ENCODE results near the gene SLC39A9.
"Not testable (repeated sequence)": the region's sequence is repeated elsewhere in the genome, so short reads cannot be mapped to it uniquely, and the experiment has no call there.

The SLC39A9 gene

GRCh38 chr14:69366761-69367160 lies 31.7 kb upstream of the SLC39A9 start:
- DNase-seq (ENCODE audit: extremely low read depth in 1 of 2, low read depth in 1 of 2) = no peak

GRCh38 chr14:69368381-69368780 lies 30.1 kb upstream of the SLC39A9 start:
- DNase-seq (ENCODE audit: extremely low read depth in 1 of 2, low read depth in 1 of 2) = no peak

- no peak for DNase-seq (ENCODE audit: extremely low read depth in 1 of 2, low read depth in 1 of 2)
These were observed 28.4 kb upstream of the SLC39A9 start for GRCh38 chr14:69370061-69370460.

DNA sequence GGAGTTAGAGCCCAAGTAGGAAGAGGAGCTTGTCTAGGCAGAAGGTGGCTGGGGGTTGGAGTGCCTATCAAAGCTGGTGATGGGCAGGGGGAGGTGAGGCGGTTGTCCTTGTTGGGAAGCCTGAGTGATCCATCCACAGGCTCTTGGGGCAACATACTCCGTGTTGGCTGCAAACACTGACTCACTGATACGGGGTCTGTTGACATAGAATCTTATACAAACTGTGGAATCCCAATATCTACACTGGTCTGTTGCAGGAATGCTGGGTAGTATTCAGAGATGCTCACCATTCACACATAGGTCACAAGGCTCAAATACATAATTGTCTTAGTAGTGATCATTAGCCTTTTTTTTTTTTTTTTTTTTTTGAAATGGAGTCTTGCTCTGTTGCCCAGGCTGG lies 26.3 kb upstream of the SLC39A9 start:
- no peak for DNase-seq (ENCODE audit: extremely low read depth in 1 of 2, low read depth in 1 of 2)

GRCh38 chr14:69373104-69373503 lies 25.4 kb upstream of the SLC39A9 start:
- no peak for DNase-seq (ENCODE audit: extremely low read depth in 1 of 2, low read depth in 1 of 2)

GRCh38 chr14:69374235-69374634 lies 24.3 kb upstream of the SLC39A9 start:
- DNase-seq (ENCODE audit: extremely low read depth in 1 of 2, low read depth in 1 of 2) = no peak

GRCh38 chr14:69375182-69375581 lies 23.3 kb upstream of the SLC39A9 start:
- no peak for DNase-seq (ENCODE audit: extremely low read depth in 1 of 2, low read depth in 1 of 2)

DNA sequence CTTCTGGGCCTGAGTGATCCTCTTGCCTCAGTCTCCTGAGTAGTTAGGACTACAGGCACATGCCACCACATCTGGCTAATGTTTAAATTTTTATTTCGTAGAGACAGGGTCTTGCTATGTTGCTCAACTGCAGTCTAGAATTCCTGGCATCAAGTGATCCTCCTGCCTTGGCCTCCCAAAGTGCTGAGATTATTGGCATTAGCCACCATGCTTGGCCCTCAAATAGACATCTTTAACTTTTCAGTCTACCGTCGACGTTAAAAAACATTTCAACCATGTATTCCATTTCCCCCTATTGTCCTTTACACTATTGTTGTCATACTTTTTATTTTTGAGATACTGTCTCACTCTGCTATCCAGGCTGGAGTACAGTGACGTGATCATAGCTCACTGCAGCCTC lies 22.8 kb upstream of the SLC39A9 start:
- DNase-seq (ENCODE audit: extremely low read depth in 1 of 2, low read depth in 1 of 2) = no peak

DNA sequence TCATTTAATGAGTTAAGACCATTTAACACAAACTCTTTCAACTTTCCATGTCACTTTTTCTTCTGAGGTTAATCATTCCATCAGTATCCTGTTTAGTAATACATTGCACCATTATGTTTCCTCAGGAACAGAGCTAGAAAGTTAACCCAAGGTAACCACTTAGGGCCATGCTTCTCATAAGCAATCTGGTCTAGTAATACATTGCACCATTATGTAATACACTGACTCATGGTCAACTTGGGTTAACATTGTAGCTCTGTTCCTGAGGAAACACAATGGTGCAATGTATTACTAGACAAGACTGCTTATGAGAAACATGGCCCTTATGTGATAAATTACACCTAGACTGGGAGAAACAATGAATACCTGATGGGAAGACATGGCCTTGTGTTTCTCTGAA lies 22.1 kb upstream of the SLC39A9 start:
- no peak for DNase-seq (ENCODE audit: extremely low read depth in 1 of 2, low read depth in 1 of 2)

DNA sequence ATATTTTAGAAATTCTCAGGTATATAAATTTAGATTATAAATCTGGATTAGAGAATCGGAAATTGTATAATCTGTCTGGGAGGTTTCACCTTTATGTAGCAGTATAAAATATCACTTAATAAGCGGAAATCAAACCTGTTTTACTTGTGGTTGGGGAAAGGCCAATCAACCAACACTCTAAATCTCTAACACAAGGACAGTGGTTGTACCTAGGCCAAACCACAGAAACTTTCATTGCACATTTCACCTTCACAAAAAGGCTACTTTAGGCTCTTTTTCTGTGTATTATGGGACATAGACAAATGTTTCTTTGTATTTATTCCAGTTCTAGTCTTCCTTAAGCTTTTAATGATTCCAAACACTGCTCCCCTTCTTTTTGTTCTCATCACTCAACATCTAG lies 20.2 kb upstream of the SLC39A9 start:
- DNase-seq (ENCODE audit: extremely low read depth in 1 of 2, low read depth in 1 of 2) = no peak

GRCh38 chr14:69387311-69387710 lies 11.2 kb upstream of the SLC39A9 start:
- no peak for DNase-seq (ENCODE audit: extremely low read depth in 1 of 2, low read depth in 1 of 2)

DNA sequence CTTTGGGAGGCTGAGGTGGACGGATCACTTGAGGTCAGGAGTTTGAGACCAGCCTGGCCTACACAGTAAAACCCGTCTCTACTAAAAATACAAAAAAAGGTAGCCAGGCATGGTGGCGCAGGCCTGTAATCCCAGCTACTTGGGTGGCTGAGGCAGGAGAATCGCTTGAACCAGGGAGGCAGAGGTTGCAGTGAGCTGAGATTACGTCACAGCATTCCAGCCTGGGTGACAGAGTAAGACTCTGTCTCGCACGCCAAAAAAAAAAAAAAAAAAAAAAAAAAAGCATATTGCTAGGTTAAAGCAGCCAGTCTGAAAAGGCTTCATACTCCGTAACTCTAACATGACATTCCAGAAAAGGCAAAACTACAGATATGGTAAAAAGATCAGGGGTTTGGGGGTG lies 7.1 kb upstream of the SLC39A9 start:
- DNase-seq (ENCODE audit: extremely low read depth in 1 of 2, low read depth in 1 of 2) = not testable (repeated sequence)

- no peak for DNase-seq (ENCODE audit: extremely low read depth in 1 of 2, low read depth in 1 of 2)
These were observed 6.0 kb upstream of the SLC39A9 start for GRCh38 chr14:69392481-69392880.

DNA sequence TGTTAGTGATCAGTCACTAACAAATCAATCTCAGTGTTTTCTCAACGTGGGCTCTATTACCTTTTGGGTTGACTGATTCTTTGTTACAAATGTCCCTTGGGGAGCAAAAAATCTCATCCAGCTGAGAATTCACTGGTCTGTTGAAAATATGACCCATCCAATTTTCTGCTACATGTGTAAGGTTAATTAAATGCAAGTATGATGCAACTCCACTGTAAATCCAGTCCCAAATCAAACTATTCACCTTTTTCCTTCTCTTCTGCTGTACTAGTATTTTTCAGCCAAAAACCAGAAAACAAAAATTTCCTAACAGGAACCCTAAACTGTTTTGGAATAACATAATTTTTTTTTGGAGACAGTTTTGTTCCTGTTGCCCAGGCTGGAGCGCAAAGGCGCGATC lies 2.6 kb upstream of the SLC39A9 start:
- no peak for DNase-seq (ENCODE audit: extremely low read depth in 1 of 2, low read depth in 1 of 2)

- peak in 1 of 2 donors; percentile 44 for DNase-seq (ENCODE audit: extremely low read depth in 1 of 2, low read depth in 1 of 2)
These were observed 322 bp downstream of the SLC39A9 start for GRCh38 chr14:69398818-69399210.

- DNase-seq (ENCODE audit: extremely low read depth in 1 of 2, low read depth in 1 of 2) = no peak
These were observed 1.3 kb downstream of the SLC39A9 start for GRCh38 chr14:69399750-69400149.

GRCh38 chr14:69400154-69400553 lies 1.7 kb downstream of the SLC39A9 start:
- DNase-seq (ENCODE audit: extremely low read depth in 1 of 2, low read depth in 1 of 2) = no peak

DNA sequence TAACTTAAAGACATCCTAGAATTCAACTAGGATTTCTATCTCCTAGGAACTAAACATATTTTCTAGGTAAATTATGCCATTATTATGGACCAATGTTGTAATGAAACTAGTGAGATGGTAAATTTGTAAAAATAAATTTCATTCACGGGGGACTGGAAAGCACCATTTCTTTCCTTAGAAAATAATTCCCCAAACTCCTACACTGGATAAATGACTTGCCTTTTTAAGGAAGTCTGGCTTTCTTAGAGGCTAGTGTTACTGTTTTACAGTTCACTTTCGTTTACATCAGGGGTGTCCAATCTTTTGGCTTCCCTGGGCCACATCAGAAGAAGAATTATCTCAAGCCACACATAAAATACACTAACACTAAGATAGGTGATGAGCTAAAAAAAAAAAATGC lies 3.3 kb downstream of the SLC39A9 start:
- DNase-seq (ENCODE audit: extremely low read depth in 1 of 2, low read depth in 1 of 2) = no peak

GRCh38 chr14:69404478-69404877 lies 6.0 kb downstream of the SLC39A9 start:
- no peak for DNase-seq (ENCODE audit: extremely low read depth in 1 of 2, low read depth in 1 of 2)

DNA sequence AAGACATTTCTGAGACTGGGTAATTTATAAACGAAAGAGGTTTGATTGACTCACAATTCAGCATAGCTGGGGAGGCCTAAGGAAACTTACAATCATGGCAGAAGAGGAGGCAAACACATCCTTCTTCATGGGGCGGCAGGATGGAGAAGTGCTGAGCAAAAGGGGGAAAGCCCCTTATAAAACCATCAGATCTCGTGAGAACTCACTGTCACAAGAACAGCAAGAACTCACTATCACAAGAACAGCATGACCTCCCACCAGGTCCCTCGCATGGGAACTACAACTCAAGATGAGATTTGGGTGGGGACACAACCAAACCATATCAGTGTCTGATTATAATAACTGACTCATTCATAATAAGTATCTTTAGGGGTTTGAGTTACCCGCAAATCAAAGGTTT lies 6.4 kb downstream of the SLC39A9 start:
- no peak for DNase-seq (ENCODE audit: extremely low read depth in 1 of 2, low read depth in 1 of 2)

DNA sequence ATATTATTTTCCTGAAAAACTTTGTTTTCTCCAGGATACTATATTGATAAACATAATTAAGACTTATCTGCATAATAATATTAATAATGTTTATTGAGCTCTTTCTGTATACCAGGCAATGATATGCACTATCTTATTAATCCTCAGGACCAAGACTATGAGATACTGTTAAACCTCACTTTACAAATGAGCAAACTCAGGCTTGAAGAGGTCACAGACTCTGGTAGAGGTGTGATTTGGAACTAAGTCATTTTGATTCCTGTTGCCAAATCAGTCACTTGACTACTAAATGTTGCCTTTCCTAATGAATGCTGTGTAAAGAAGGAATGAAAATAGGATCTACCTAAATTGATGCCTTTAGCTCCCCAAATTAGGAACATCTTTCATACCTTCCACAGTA lies 7.3 kb downstream of the SLC39A9 start:
- DNase-seq (ENCODE audit: extremely low read depth in 1 of 2, low read depth in 1 of 2) = no peak

GRCh38 chr14:69408331-69408960 lies 10.0 kb downstream of the SLC39A9 start:
- DNase-seq (ENCODE audit: extremely low read depth in 1 of 2, low read depth in 1 of 2) = no peak

DNA sequence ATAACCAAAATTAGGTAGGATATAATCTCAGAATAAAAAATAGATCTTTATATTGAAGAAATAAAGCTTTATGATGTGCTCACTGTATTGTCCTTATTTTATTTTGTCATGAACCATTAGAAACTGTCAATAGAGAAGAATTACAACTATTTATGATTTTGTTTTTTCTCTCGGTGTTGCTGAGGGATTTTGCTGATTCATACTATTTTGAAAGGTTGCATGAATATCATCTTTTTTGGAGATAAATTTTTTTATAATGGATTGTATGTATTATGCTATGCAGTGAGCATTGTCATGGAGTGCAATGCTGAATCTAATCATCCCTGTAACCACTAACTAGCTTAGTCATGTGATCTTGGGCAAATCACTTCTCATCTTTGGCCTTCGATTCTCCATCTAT lies 15.0 kb downstream of the SLC39A9 start:
- DNase-seq (ENCODE audit: extremely low read depth in 1 of 2, low read depth in 1 of 2) = no peak
